DND-41 (cell line): Measurements from ENCODE around the gene EGR1.
A peak's percentile ranks its signal among the peaks of the same experiment; 100 is the strongest.

Experiments used
- ATAC-seq: fragments of 200-7000 bp; cut with Tn5 transposase; 3 replicates; pipeline ENCODE4 v1.9.1; 2021; ENCODE audit warnings: low read depth; ENCODE audit not compliant: insufficient read depth
- DNase-seq: peaks from one replicate; pipeline ENCODE4 v3.0.0-alpha.2; 2020
- H2AFZ ChIP-seq: 2 replicates; pipeline ENCODE4 v1.6.0; 2012; ENCODE audit warnings: low read depth, low read length
- H3K27ac ChIP-seq: 2 replicates; pipeline ENCODE4 v1.5.1; 2012; ENCODE audit warnings: low read length, inconsistent platforms
- H3K27me3 ChIP-seq: fragments of 200-600 bp; sonication (generic); 2 replicates; pipeline ENCODE4 v1.6.0; 2012; ENCODE audit warnings: low read length, mild to moderate bottlenecking, inconsistent platforms; ENCODE audit not compliant: insufficient read depth, poor library complexity
- H3K36me3 ChIP-seq: 2 replicates; pipeline ENCODE4 v1.5.1; 2012; ENCODE audit warnings: low read length, inconsistent platforms; ENCODE audit not compliant: insufficient read depth
- H3K4me1 ChIP-seq: 2 replicates; pipeline ENCODE4 v1.5.1; 2012; ENCODE audit warnings: mild to moderate bottlenecking, low read length; ENCODE audit not compliant: insufficient read depth
- H3K4me2 ChIP-seq: 2 replicates; pipeline ENCODE4 v1.6.0; 2012; ENCODE audit warnings: mild to moderate bottlenecking, moderate library complexity, low read length, inconsistent platforms; ENCODE audit not compliant: insufficient read depth
- H3K4me3 ChIP-seq, 2 experiments: fragments of 200-600 bp in 1 of 2; shearing (Covaris generic) in 1 of 2; 2 replicates each; pipeline ENCODE4 v1.5.1; 2012 to 2016; ENCODE audit warnings: inconsistent platforms in 2 of 2, low read length in 2 of 2, mild to moderate bottlenecking in 2 of 2, low read depth in 1 of 2, moderate library complexity in 1 of 2
- H3K79me2 ChIP-seq: 2 replicates; pipeline ENCODE4 v1.6.0; 2012; ENCODE audit warnings: low read length, inconsistent platforms; ENCODE audit not compliant: insufficient read depth
- H3K9ac ChIP-seq: 2 replicates; pipeline ENCODE4 v1.6.0; 2012; ENCODE audit warnings: low read depth, mild to moderate bottlenecking, inconsistent platforms, low read length, moderate library complexity
- H3K9me3 ChIP-seq: 2 replicates; pipeline ENCODE4 v1.5.1; 2012; ENCODE audit warnings: low read length, moderate library complexity, mild to moderate bottlenecking, inconsistent platforms; ENCODE audit not compliant: insufficient read depth, severe bottlenecking
- H4K20me1 ChIP-seq: 2 replicates; pipeline ENCODE4 v1.6.0; 2012; ENCODE audit warnings: low read length; ENCODE audit not compliant: insufficient read depth
- EZH2 ChIP-seq: IDR thresholded peaks from 3 replicates; pipeline ENCODE4 v1.6.1; 2012; ENCODE audit warnings: borderline replicate concordance, low read depth, mild to moderate bottlenecking, moderate library complexity, low read length, inconsistent platforms; ENCODE audit not compliant: severe bottlenecking
- TF ChIP-seq, protein P1 (sequence below): IDR thresholded peaks from 2 replicates; pipeline ENCODE4 v1.5.1; 2012; ENCODE audit warnings: borderline replicate concordance, low read length, moderate library complexity, mild to moderate bottlenecking; ENCODE audit not compliant: poor library complexity, severe bottlenecking; ENCODE audit errors: extremely low read depth

Gene EGR1

DNA sequence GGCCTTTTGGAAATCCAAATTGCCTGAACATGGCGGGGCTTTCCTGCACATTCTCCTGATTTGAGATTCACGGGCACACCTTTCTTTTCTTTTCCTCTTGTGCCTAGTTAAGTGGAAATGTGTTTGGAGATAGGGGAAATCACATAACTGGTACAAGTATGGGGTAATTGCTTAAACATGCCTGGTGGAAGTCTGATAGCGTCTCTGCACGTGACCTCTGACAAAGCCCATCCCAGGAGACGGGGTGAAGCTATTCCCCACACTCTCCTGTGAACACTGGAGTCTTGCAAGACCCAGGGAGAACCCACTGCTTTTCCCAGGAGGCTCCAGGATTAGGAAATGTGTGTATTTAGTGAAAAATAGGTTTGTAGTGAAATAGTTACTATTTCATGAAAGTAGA lies 29.3 kb upstream of the EGR1 start:
- peaks cover 28% of the 10 kb centered on the region for H3K4me1 ChIP-seq
- no peaks in the 10 kb centered on the region for H3K27me3 ChIP-seq
- no peaks in the 10 kb centered on the region for H3K9me3 ChIP-seq
- H3K4me3 ChIP-seq: no peak overlapping the region
- DNase-seq (no peak), ATAC-seq (no peak)
- H3K36me3 ChIP-seq: peaks cover 48% of the 10 kb centered on the region
- no peak overlapping the region for H3K9ac ChIP-seq
- H3K79me2 ChIP-seq: no peaks in the 10 kb centered on the region
- H3K27ac ChIP-seq: no peak overlapping the region
- no peaks in the 10 kb centered on the region for H4K20me1 ChIP-seq
- TF ChIP-seq, protein P1, sequence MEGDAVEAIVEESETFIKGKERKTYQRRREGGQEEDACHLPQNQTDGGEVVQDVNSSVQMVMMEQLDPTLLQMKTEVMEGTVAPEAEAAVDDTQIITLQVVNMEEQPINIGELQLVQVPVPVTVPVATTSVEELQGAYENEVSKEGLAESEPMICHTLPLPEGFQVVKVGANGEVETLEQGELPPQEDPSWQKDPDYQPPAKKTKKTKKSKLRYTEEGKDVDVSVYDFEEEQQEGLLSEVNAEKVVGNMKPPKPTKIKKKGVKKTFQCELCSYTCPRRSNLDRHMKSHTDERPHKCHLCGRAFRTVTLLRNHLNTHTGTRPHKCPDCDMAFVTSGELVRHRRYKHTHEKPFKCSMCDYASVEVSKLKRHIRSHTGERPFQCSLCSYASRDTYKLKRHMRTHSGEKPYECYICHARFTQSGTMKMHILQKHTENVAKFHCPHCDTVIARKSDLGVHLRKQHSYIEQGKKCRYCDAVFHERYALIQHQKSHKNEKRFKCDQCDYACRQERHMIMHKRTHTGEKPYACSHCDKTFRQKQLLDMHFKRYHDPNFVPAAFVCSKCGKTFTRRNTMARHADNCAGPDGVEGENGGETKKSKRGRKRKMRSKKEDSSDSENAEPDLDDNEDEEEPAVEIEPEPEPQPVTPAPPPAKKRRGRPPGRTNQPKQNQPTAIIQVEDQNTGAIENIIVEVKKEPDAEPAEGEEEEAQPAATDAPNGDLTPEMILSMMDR: no peak
- TF ChIP-seq EZH2: no peak
- H2AFZ ChIP-seq: no peak overlapping the region
- H3K4me2 ChIP-seq: no peak overlapping the region

DNA sequence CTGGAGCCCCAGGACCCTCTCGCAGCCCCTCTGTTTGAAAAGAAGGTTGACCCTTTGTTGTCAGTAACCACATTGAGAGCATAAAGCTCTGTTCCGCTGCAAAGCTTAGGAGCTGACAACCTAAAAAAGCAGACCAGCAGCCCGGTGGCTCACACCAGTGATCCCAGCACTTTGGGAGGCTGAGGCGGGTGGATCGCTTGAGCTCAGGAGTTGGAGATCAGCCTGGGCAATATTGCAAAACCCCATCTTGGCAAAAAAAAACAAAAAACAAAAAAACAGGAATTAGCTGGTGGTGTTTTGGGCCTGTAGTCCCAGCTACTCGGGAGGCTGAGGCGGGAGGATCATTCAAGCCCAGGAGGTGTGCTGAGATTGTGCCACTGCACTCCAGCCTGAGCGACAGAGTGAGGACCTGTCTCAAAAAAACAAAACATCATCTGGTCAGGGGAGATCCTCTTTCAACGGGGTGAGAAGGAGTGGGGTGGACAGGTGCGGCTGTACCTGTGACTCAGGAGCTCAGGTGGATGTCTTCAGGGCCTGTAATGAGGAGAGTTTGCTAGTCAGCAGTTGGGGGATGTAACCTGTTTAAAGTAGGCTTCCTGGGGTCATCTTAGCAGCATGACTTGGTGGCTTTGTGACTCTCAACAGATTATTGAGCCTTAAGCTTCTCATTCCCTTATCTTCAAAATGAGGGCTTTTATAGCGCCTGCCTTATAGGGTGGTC lies 27.1 kb upstream of the EGR1 start:
- Histone ChIP-seq H3K4me1 (peaks cover 28% of the 10 kb centered on the region), H3K9ac (peak overlapping the region; percentile 62), H3K27ac (peak overlapping the region; percentile 52; the same call in 1 of the 2 replicates), H3K27me3 (no peaks in the 10 kb centered on the region), H4K20me1 (no peaks in the 10 kb centered on the region), H3K9me3 (no peaks in the 10 kb centered on the region), H2AFZ (peak overlapping the region; percentile 93), H3K4me2 (peak overlapping the region; percentile 99), H3K4me3 (peak overlapping the region; percentile 10 to 79; a peak in 3 of 4 replicates), H3K36me3 (peaks cover 30% of the 10 kb centered on the region), H3K79me2 (no peaks in the 10 kb centered on the region)
- no peak for TF ChIP-seq EZH2
- ATAC-seq (no peak), DNase-seq (no peak)

DNA sequence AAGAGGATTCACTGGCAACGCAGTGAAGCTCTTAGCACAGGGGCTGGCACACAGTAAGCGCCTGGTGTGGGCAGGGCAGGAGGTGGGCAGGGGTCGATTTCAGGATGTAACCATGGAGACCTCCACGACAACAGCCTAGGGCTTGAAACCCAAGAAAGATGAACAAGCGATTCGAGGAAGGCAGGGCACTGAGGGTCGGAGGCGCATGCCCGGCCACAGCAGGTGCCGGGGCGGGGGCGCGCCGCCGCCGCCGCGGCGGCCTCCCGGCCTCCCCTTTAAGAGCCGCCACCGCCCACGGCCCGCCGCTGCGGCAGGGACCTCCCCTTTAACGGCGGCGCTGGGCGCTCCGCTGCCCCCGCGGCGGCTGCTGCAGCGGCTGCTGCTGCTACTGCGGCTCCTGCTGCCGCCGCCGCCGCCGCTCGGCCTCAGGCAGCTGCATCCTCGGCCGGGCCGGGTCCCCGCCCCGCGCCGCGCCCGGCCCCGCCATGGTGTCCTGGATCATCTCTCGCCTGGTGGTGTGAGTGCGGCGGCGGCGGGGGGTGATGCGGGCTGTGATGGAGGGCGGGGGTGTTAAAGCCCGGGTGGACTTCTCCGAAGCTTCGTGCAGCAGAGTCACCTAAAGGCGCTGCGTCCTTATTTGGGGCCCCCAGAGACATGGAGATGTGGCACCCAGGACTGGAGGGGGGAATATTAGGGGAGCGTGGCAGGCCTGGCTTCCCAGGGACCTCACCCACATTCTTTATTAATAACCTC lies 26.4 kb upstream of the EGR1 start, which contains the start of gene REEP2:
REEP2 (plus strand) TSS at position 334 of the 753 bp plus-strand sequence; CDS start at position 486, 152 bp downstream.
- DNase-seq (peak; percentile 73), ATAC-seq (peak; percentile 89)
- Histone ChIP-seq H2AFZ (peak within 1 kb of the TSS; percentile 93), H3K4me2 (peak within 1 kb of the TSS; percentile 99), H3K4me1 (peaks cover 28% of the 10 kb centered on the region), H3K4me3 (peak within 1 kb of the TSS; percentile 28 to 79; a peak in 3 of 4 replicates), H3K27me3 (no peaks in the 10 kb centered on the region), H3K27ac (peak within 1 kb of the TSS; percentile 52; the same call in 1 of the 2 replicates), H3K9me3 (no peaks in the 10 kb centered on the region), H3K9ac (peak within 1 kb of the TSS; percentile 62), H3K79me2 (no peaks in the 10 kb centered on the region), H4K20me1 (no peaks in the 10 kb centered on the region; the same call in 1 of the 2 replicates), H3K36me3 (peaks cover 23% of the 10 kb centered on the region)
- TF ChIP-seq, protein P1: no peak
- TF ChIP-seq EZH2: no peak
